Vagina (tissue), 2 donors: ENCODE measurements around the gene TFDP2. TPM values are rescaled to one million over a fixed set of nuclear protein-coding genes. Genes with fewer than 3 reads are reported as not detected.
"Not testable (repeated sequence)": the region's sequence is repeated elsewhere in the genome, so short reads cannot be mapped to it uniquely, and the experiment has no call there.

Source experiments
- DNase-seq, 2 donors: peaks; one replicate each; pipeline ENCODE4 v3.0.0-alpha.2; 2017; ENCODE audit errors: extremely low spot score in 2 of 2
- H3K27ac ChIP-seq: fragments of 200-600 bp; sonication (generic); one replicate; pipeline ENCODE4 v1.5.1; 2019
- H3K27me3 ChIP-seq: fragments of 200-600 bp; sonication (generic); one replicate; pipeline ENCODE4 v1.5.1; 2019
- H3K36me3 ChIP-seq, 2 donors: fragments of 200-600 bp; sonication (generic); one replicate each; pipeline ENCODE4 v1.5.1; 2017 to 2019
- H3K4me1 ChIP-seq: fragments of 200-600 bp; sonication (generic); one replicate; pipeline ENCODE4 v1.5.1; 2019
- H3K4me3 ChIP-seq, 2 donors: fragments of 200-600 bp; sonication (generic); 1 replicate in 1 of 2; 2 replicates in 1 of 2; pipeline ENCODE4 v1.5.1; 2016 to 2019
- H3K9me3 ChIP-seq: fragments of 200-600 bp; sonication (generic); one replicate; pipeline ENCODE4 v1.5.1; 2019
- CTCF ChIP-seq, 3 experiments: fragments of 450-650 bp in 2 of 3; fragments of 200-600 bp in 1 of 3; sonication (generic) in 1 of 3; IDR thresholded peaks; one replicate each; pipeline ENCODE4 v1.5.1; 2017 to 2019; ENCODE audit warnings: antibody characterized with exemption in 3 of 3, mild to moderate bottlenecking in 2 of 3, moderate library complexity in 2 of 3
- POLR2A ChIP-seq, 2 donors: fragments of 450-650 bp; IDR thresholded peaks; one replicate each; pipeline ENCODE4 v1.6.1; 2017; ENCODE audit warnings: antibody characterized with exemption in 2 of 2, mild to moderate bottlenecking in 2 of 2, moderate library complexity in 2 of 2
- POLR2AphosphoS5 ChIP-seq, 2 donors: sonication (generic); formaldehyde crosslinking; IDR thresholded peaks; one replicate each; pipeline ENCODE4 v1.9.0; 2017; ENCODE audit warnings: antibody characterized with exemption in 2 of 2, mild to moderate bottlenecking in 2 of 2, low read depth in 1 of 2; ENCODE audit not compliant: insufficient read depth in 1 of 2
- intact Hi-C: fragments of 100-400 bp; cut with DNase I; formaldehyde crosslinking; loops from one replicate; pipeline ENCODE4 v1.15.1; 2023
- total RNA-seq: library from RNA; depleted of rRNA; stranded (reverse); fragments of >200 nt; gene quantifications from one replicate; pipeline ENCODE4 v1.2.3, GENCODE V29; 2016

Gene TFDP2
- total RNA-seq, 1 donor from 2014 or later, result 24.8 TPM

- Histone ChIP-seq H3K4me3 (no peak overlapping the region), H3K27me3 (no peaks in the 10 kb centered on the region), H3K4me1 (no peaks in the 10 kb centered on the region), H3K36me3 (no peaks in the 10 kb centered on the region), H3K9me3 (no peaks in the 10 kb centered on the region), H3K27ac (no peak overlapping the region)
- no peak for TF ChIP-seq POLR2A (IDR thresholded peaks at IDR 0.05)
- TF ChIP-seq CTCF (IDR thresholded peaks at IDR 0.05), result no peak
- TF ChIP-seq POLR2AphosphoS5 (IDR thresholded peaks at IDR 0.05; ENCODE audit: insufficient read depth in 1 of 2, low read depth in 1 of 2), result no peak
- intact Hi-C loops, result no loop called here
- no peak for DNase-seq
These were observed 72.0 kb downstream of the TFDP2 start for GRCh38 chr3:142077155-142077858.

GRCh38 chr3:142075656-142076055, 73.7 kb downstream of the TFDP2 start:
- H3K27ac ChIP-seq, H3K4me1 ChIP-seq, H3K9me3 ChIP-seq, H3K4me3 ChIP-seq, H3K27me3 ChIP-seq, H3K36me3 ChIP-seq, intact Hi-C loops, DNase-seq: not testable (repeated sequence)

GRCh38 chr3:142072816-142073215, 76.5 kb downstream of the TFDP2 start:
- Histone ChIP-seq H3K36me3 (no peaks in the 10 kb centered on the region), H3K4me1 (no peaks in the 10 kb centered on the region), H3K27me3 (no peaks in the 10 kb centered on the region), H3K4me3 (no peak overlapping the region), H3K9me3 (no peaks in the 10 kb centered on the region), H3K27ac (no peak overlapping the region)
- DNase-seq, result no peak
- TF ChIP-seq POLR2AphosphoS5 (IDR thresholded peaks at IDR 0.05; ENCODE audit: insufficient read depth in 1 of 2, low read depth in 1 of 2) (no peak), CTCF (IDR thresholded peaks at IDR 0.05) (no peak), POLR2A (IDR thresholded peaks at IDR 0.05) (no peak)
- intact Hi-C loops, result no loop called here

GRCh38 chr3:142065932-142066331, 83.4 kb downstream of the TFDP2 start:
- TF ChIP-seq POLR2A (IDR thresholded peaks at IDR 0.05) (no peak), POLR2AphosphoS5 (IDR thresholded peaks at IDR 0.05; ENCODE audit: insufficient read depth in 1 of 2, low read depth in 1 of 2) (no peak), CTCF (IDR thresholded peaks at IDR 0.05) (no peak)
- Histone ChIP-seq H3K9me3 (no peaks in the 10 kb centered on the region), H3K4me1 (no peaks in the 10 kb centered on the region), H3K4me3 (no peak overlapping the region), H3K27me3 (no peaks in the 10 kb centered on the region), H3K27ac (no peak overlapping the region), H3K36me3 (no peaks in the 10 kb centered on the region)
- no peak for DNase-seq
- intact Hi-C loops, result loop anchor here (5.0 kb wide), 1 partner anchor 359 kb away; no protein-coding TSS in a partner anchor

GRCh38 chr3:142065344-142065743, 84.0 kb downstream of the TFDP2 start:
- H3K36me3 ChIP-seq, result no peaks in the 10 kb centered on the region
- no peak overlapping the region for H3K4me3 ChIP-seq
- no peak for DNase-seq
- TF ChIP-seq POLR2A (IDR thresholded peaks at IDR 0.05) (no peak), CTCF (IDR thresholded peaks at IDR 0.05) (no peak), POLR2AphosphoS5 (IDR thresholded peaks at IDR 0.05; ENCODE audit: insufficient read depth in 1 of 2, low read depth in 1 of 2) (no peak)
- no peaks in the 10 kb centered on the region for H3K4me1 ChIP-seq
- H3K27me3 ChIP-seq, result no peaks in the 10 kb centered on the region
- no peaks in the 10 kb centered on the region for H3K9me3 ChIP-seq
- H3K27ac ChIP-seq, result no peak overlapping the region
- intact Hi-C loops, result loop anchor here (5.0 kb wide), 1 partner anchor 358 kb away; no protein-coding TSS in a partner anchor
